Islet of Langerhans (tissue), 1 donor: Measurements from ENCODE around the gene FER.
"Not testable (repeated sequence)": the region's sequence is repeated elsewhere in the genome, so short reads cannot be mapped to it uniquely, and the experiment has no call there.

ENCODE experiments used
- FAIRE-seq: peaks from one replicate; lab custom pipeline; 2011; peaks lifted over from hg19 to GRCh38; lab: Jason Lieb, UNC

Gene FER

GRCh38 chr5:108747111-108747773 lies 455 bp upstream of the FER start:
- peak; percentile 38 for FAIRE-seq

- FAIRE-seq: peak; percentile 87
These were observed 867 bp downstream of the FER start for GRCh38 chr5:108748401-108749127.

DNA sequence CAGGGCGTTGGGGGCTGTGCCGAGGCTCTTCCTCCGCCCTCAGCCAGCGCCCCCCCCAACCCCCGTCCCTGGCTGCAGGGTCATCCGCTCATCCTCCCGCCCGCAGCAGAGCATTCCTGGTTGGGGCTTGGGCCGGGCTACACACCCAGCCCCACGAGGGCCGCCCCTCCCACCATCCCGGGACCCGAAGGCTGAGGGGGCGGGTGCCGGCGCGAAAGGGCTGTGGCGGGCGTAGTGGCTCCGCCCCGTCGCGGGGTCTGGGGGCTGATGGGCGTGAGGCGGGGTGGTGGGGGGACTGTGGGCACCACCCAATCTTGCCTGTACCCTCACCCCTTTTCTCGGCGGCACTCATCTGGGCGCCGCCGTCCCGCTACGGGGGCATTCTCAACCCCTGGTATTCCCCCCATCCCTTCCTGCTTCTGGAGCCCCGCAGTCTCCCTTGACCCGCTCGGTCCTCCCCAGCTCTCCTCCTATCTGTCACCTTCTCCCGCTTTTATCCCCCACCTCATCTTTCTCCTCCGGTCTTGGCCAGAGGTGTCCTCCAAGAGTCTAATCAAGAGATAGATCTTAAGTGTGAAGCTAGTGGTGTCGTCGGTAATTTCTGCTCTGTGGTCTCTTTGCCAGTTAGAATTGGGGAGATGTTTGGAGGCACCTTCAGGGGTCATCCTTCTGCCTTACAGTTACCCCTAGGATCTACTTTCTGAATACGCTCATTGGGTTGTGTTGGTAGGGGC lies 1.6 kb downstream of the FER start:
- no peak for FAIRE-seq

GRCh38 chr5:108753331-108753730 lies 5.6 kb downstream of the FER start:
- FAIRE-seq: peak; percentile 58

DNA sequence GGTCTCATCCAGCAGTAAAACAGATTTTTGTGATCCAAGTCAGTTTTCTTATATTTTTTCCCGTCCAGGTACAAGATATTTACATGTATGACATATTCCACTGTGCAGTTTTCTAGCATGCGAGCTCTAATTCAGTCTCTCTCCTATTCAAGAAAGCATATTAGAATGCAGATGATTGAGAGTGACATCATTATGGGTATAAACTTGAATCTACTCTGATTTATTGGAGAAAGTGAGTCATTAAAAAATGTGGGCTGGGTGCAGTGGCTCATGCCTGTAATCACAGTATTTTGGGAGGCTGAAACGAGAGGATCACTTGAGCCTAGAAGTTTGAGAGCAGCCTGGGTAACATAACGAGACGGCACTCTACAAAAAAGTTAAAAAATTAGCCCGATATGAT lies 6.2 kb downstream of the FER start:
- FAIRE-seq: no peak

DNA sequence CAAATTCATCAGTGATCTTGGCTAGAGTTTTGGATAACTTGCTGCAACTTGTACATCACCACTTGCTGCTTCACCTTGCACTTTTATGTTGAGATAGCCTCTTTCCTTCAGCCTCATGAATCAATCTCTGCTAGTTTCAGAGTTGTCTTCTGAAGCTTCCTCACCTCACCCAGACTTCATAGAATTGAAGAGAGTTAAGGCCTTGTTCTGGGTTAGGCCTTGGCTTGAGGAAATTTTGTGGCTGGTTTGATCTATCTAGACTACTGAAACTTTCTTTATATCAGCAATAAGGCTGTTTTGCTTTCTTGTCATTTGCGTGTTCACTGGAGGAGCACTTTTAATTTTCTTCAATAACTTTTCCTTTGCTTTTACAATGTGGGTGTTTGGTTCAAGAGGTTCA lies 12.8 kb downstream of the FER start:
- no peak for FAIRE-seq

DNA sequence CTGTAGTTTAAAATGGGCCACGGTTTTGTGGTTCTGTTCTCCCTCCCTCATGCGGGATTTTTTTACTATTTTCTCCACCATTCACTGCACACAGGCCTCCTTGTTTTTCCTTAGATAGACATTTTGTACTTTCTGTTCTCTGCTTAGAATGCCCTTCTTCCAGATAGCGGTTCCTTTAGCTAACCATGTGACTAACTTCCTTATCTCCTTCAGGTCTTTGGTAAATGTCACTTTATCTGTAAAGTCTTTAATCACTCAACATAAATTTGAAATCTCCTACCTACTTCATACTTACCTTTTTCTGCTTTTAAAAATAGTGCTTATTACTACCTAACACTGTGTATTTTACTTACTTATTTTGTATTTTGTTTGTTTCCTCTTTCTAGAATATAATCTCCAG lies 15.0 kb downstream of the FER start:
- no peak for FAIRE-seq

GRCh38 chr5:108763222-108763916 lies 15.7 kb downstream of the FER start:
- FAIRE-seq: no peak

DNA sequence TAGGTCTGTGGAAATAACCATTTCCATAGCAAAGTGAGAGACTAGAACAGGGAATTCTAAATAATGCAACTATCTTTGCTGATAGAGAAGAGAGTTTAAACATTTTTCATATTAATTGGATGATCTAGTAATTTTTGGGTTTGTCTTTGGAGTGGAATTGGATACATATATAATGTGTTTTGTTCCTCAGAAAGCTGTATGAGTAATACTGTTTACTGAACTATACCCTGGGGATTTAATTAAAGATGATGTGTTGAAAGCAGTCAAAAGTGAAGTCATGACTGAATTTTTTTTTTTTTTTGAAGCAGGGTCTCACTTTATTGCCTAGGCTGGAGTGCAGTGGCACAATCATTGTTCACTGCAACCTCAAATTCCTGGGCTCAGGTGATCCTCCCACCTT lies 17.9 kb downstream of the FER start:
- FAIRE-seq: no peak

- FAIRE-seq: not testable (repeated sequence)
These were observed 19.2 kb downstream of the FER start for GRCh38 chr5:108766916-108767315.

DNA sequence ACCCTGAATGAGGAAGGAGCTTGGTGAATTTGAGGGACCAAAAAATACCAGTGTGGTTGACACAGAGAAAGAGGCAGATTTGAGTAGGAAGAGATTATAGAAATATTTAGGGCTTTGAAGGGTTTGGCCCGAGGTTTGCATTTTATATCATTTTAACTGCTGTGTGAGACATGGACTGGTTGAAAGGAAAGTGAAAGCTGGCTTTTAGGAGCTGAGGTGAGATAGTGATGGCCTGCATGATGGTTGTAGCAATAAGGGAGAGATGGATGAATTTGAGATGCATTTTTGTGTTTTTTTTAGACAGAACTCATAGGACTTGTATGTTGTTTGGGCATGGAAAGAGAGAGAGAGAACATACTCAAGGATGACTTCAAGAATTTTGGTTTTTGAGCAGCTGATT lies 21.7 kb downstream of the FER start:
- no peak for FAIRE-seq

DNA sequence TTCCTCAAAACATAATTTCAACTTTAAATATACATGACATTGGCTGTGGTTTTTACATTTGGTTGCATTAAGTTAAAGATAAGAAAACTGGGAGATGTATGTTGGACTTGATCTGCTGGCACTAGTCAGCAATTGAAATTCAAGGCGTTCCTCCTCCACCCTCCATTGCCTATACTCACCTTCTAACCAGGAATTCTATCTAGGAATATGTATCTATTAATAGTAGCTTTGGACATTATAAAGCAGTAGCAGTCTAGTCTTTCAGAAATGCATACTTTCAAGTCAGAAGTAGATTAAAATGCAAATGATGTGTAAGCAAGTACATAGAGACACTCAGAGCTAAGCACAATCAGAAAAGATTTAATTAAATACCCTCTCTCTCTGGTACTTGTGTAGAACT lies 24.9 kb downstream of the FER start:
- no peak for FAIRE-seq

DNA sequence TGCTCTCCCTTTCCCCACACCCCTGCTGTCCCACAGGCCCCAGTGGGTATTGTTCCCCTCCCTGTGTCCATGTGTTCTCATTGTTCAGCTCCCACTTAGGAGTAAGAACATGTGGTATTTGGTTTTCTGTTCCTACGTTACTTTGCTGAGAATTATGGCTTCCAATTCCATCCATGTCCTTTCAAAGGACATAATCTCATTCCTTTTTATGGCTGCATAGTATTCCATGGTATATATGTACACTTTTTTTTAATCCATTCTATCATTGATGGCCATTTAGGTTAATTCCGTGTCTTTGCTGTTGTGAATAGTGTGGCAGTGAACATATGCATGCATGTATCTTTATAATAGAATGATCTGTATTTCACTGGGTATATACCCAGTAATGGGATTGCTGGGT lies 25.6 kb downstream of the FER start:
- FAIRE-seq: no peak

DNA sequence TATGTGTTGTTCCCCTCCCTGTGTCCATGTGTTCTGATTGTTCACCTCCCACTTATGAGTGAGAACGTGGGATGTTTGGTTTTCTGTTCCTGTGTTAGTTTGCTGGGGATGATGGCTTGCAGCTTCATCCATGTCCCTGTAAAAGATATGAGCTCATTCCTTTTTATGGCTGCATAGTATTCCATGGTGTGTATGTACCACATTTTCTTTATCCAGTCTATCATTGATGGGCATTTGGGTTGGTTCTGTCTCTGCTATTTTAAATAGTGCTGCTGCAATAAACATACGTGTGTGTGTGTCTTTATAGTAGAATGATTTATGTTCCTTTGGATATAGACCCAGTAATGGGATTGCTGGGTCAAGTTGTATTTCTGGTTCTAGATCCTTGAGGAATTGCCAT lies 26.4 kb downstream of the FER start:
- FAIRE-seq: not testable (repeated sequence)

DNA sequence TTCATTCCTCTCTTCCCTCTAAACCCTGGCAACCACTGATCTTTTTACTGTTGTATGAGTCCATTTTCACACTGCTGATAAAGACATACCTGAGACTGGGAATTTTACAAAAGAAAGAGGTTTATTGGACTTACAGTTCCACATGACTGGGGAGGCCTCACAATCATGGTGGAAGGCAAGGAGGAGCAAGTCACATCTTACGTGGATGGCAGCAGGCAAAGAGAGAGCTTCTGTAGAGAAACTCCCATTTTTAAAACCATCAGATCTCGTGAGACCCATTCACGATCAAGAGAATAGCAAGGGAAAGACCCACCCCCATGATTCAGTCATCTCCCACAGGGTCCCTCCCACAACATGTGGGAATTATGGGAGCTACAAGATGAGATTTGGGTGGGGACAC lies 29.9 kb downstream of the FER start:
- FAIRE-seq: not testable (repeated sequence)

DNA sequence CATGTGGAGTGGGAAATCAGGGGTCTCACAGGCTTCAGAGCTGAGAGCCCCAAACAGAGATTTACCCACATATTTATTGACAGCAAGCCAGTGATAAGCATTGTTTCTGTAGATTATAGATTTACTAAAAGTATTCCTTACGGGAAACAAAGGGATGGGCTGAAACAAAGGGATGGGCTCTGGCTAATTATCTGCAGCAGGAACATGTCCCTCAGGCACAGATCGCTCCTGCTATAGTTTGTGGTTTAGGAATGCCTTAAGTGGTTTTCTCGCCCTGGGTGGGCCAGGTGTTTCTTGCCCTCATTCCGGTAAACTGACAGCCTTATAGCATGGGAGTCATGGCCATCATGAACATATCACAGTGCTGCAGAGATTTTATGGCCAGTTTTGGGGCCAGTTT lies 36.9 kb downstream of the FER start:
- FAIRE-seq: not testable (repeated sequence)

- no peak for FAIRE-seq
These were observed 39.2 kb downstream of the FER start for GRCh38 chr5:108786806-108787483.

GRCh38 chr5:108788142-108788541 lies 40.4 kb downstream of the FER start:
- FAIRE-seq: no peak

DNA sequence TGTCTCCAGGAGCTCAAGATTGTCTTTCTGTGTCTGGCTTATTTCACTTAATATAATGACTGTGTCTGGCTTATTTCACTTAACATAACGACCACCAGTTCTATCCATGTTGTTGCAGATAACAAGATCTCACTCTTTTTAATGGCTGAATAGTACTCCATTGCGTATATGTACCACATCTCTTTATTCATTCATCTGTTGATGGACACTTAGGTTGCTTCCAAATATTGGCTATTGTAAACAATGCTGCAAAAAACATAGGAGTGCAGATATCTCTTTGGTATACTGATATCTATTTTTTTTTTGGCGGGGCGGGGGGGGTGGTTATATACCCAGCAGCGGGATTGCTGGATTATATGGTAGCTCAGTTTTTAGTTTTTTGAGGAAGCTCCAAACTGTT lies 45.5 kb downstream of the FER start:
- FAIRE-seq: no peak

DNA sequence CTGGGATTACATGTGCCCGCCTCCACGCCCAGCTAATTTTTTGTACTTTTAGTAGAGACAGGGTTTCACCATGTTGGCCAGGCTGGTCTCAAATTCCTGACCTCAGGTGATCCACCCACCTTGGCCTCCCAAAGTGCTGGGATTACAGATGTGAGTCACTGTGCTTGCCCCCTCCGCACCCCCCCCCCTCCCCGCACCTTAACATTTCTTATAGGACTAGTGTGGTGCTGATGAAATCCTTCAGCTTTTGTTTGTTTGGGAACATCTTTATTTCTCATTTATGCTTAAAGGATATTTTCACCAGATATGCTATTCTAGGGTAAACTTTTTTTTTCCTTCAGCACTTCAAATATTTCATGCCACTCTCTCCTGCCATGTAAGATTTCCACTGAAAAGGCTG lies 46.7 kb downstream of the FER start:
- not testable (repeated sequence) for FAIRE-seq

GRCh38 chr5:108797396-108797795 lies 49.7 kb downstream of the FER start:
- FAIRE-seq: no peak

- FAIRE-seq: no peak
These were observed 50.3 kb downstream of the FER start for GRCh38 chr5:108797986-108798385.
